Thyroid gland (tissue), 4 donors: ENCODE results near the gene IFNGR1.

Source experiments
- POLR2A ChIP-seq, 2 donors: fragments of 450-650 bp; IDR thresholded peaks; one replicate each; pipeline ENCODE4 v1.6.1; 2017; ENCODE audit warnings: antibody characterized with exemption in 2 of 2, mild to moderate bottlenecking in 2 of 2, moderate library complexity in 1 of 2
- TF ChIP-seq, protein P1 (sequence below), 6 experiments: fragments of 200-600 bp in 3 of 6; fragments of 450-650 bp in 3 of 6; sonication (generic) in 3 of 6; IDR thresholded peaks; one replicate each; pipeline ENCODE4 v1.5.1; 2016 to 2019; ENCODE audit warnings: antibody characterized with exemption in 6 of 6, mild to moderate bottlenecking in 2 of 6, inconsistent platforms in 1 of 6, moderate library complexity in 1 of 6

DNA sequence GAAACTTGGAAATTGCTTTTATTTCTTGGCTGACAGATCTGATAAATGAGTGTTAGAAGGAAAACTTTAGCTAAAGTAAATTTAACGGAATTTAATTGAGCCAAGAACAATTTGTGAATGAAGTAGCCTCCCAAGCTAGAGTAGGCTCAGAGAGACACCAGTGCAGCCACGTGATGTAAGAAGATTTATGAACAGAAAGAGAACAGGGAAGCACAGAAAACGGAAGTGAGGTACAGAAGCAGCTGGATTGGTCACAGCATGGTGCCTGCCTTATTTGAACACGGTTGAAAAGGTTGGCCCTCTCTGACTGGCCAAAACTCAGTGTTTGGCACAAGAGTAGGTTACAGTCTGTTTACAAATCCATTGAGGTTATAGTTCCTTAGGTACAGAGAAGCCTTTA lies 29.5 kb upstream of the IFNGR1 start:
- TF ChIP-seq, protein P1, sequence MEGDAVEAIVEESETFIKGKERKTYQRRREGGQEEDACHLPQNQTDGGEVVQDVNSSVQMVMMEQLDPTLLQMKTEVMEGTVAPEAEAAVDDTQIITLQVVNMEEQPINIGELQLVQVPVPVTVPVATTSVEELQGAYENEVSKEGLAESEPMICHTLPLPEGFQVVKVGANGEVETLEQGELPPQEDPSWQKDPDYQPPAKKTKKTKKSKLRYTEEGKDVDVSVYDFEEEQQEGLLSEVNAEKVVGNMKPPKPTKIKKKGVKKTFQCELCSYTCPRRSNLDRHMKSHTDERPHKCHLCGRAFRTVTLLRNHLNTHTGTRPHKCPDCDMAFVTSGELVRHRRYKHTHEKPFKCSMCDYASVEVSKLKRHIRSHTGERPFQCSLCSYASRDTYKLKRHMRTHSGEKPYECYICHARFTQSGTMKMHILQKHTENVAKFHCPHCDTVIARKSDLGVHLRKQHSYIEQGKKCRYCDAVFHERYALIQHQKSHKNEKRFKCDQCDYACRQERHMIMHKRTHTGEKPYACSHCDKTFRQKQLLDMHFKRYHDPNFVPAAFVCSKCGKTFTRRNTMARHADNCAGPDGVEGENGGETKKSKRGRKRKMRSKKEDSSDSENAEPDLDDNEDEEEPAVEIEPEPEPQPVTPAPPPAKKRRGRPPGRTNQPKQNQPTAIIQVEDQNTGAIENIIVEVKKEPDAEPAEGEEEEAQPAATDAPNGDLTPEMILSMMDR (IDR thresholded peaks at IDR 0.05), result no peak
- no peak for TF ChIP-seq POLR2A (IDR thresholded peaks at IDR 0.05)
